Activated CD8-positive, alpha-beta memory T cell treated with anti-CD3 and anti-CD28 coated beads, Interleukin-2, amount 50 U/mL, for 24 hours (primary cell): ENCODE results near the gene BCL6.
"Not testable (repeated sequence)": the region's sequence is repeated elsewhere in the genome, so short reads cannot be mapped to it uniquely, and the experiment has no call there.

ENCODE experiments used
- DNase-seq: peaks from one replicate; pipeline ENCODE4 v3.0.0-alpha.2; 2020; ENCODE audit errors: extremely low read depth

BCL6 gene

DNA sequence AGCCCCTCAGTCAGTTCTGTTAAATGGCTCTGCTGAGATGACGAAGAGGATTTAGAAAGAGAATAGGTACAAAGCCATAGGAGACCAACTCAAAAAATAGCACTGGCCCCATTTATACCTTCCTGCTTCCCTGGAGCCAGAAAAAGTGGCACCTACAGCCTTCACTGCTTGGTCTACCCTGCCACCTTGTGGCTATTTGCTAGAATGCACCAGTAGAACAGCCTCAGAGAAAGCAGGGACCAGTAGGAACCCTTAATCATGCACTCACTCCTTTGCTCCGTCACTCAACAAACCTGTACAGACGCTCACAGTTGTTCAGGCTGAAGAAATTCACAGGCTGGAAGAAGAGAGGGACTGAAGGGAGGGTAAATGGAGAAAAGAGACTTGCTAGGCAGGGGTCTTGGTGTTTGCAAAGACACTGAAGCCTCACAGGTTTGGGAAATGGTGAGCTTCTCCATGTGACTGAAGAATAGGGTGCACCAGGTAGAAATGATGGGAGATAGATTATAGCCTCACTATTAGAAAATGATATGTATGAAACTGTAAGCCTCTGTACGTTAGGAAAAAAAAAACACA lies 30.8 kb downstream of the BCL6 start:
- DNase-seq, result no peak

DNA sequence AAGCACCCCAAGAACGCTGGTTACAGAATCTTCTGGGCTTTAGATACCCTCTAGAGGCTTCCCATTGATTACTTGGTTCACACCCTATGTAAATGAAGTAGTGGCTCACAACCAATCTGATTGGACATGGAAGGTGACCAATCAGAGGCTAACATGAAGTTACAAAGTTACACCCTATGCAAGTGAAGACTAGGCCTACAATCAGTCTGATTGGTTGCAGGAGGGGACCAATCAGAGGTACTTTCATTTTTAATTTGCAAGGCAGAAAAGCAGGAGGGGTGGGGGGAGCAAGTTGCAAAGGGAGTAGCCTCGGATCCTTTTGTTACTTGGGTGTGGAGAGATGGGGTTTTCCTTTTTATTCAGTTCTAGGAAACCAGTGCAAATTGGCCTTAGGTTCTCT lies 31.8 kb downstream of the BCL6 start:
- no peak for DNase-seq

DNA sequence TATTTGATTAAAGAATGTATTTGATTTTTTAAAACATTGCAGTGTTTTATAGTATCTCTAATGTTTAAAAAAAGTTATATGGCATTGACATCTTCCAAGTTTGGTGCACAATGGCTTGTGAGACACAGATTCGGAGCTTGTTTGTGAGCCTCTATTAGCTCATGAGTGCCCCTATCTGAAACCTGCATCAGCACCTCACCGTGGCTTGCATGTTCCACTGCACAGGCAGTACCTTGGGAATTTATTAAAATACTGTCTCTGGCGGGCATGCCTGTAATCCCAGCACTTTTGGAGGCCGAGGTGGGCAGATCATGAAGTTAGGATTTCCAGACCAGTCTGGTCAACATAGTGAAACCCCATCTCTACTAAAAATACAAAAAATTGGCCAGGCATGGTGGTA lies 36.1 kb downstream of the BCL6 start:
- DNase-seq, result no peak

DNA sequence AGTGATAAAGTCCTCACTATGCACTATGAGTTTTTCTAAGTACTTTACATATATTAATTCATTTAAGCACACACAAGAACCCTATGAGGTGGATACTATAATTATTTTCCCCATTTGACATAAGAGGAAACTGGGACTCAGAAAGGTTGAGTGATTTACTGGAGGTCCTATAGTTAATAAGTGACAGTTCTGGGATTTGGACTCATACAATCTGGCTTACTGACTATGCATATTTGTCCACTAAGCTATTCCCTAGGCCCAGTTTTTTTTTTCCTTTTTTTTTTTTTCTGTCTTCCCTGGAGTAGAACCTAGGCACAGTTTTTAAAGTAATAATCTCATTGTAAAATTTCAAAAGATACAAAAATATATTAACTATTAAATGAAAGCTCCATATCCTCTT lies 36.6 kb downstream of the BCL6 start:
- DNase-seq, result no peak

DNA sequence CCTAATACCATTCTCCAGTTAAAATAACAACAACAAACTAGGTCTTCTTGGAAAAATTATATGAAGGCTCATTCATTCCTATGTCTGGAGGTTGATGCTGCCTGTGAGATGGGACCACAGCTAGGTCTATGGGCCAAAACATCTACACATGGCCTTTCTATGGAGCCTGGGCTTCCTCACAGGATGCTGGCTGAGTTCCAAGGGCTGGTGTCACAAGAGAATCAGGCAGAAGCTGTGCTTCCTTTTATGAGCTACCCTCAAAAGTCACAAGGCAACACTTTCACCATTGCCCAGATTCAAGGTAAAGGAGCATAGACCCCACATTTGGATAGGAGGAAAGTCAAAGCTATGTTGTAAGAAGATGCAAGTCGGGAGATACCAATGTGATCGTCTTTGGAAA lies 38.3 kb downstream of the BCL6 start:
- DNase-seq, result no peak

DNA sequence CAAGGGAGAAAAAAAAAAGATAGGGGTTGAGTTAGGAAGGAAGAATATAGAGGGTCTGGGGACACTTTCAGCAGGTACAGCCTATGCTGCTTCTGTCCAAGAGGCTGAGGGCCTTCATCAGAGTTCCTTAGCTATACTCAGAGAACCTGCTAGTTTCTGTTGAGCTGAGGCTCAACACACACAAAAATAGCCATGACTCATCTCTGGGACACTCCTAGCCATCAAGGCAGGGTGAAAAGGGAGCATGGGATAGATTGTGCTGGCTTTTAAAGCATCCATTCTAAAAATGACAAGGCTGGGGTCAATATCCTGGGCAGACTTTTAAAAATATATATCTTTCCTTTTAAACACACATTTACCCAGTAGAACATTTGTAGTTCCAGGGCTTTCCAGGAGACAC lies 40.1 kb downstream of the BCL6 start:
- DNase-seq, result no peak

DNA sequence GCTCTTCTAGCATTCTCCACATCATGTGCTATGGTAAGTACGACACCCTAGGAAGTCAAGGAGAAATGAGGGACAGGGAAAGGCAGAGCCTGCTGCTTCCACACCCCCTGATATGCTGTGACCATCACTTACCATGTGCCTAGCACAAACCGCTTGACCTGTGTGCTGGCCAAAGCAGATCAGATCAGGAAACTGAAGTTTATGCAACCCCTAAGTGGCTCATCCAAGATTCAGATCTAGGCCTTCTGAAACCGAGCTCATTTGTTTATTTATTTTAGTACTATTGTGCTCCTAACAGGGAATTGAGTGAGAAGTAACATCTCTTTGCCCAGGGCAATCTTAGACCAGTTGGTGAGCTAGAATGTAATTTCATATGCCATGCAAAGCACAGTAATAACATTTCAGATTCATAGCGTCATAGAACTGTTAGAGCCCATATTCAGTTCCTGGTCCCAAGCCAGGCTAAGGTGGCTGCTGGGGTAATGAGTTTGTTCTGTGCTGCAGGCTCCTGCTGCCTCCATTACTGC lies 42.7 kb downstream of the BCL6 start, which contains the start of gene RTP2:
Gene RTP2 (minus strand): TSS at position 51 of the 527 bp plus-strand sequence. CDS start 429 bp downstream, outside the sequence.
- no peak for DNase-seq

DNA sequence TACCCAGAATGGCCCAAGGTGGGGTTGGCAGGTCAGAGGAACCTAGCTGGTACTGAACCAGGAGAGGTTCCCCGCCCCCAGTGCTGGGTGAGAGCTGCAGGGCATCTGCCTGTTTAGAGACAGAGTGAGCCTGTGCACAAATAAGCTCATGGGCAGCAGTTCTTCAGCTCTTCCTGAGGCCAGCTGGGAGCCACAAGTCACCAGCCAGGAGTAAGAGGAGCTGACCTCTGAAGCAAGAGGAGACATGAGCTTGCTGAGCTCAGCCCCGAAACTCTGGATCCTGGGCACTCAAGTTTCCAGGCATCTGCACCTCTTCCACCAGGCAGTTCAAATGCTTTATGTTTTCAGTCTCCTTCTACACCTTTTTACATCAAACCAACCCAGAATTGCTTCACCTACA lies 45.0 kb downstream of the BCL6 start:
- DNase-seq, result no peak

DNA sequence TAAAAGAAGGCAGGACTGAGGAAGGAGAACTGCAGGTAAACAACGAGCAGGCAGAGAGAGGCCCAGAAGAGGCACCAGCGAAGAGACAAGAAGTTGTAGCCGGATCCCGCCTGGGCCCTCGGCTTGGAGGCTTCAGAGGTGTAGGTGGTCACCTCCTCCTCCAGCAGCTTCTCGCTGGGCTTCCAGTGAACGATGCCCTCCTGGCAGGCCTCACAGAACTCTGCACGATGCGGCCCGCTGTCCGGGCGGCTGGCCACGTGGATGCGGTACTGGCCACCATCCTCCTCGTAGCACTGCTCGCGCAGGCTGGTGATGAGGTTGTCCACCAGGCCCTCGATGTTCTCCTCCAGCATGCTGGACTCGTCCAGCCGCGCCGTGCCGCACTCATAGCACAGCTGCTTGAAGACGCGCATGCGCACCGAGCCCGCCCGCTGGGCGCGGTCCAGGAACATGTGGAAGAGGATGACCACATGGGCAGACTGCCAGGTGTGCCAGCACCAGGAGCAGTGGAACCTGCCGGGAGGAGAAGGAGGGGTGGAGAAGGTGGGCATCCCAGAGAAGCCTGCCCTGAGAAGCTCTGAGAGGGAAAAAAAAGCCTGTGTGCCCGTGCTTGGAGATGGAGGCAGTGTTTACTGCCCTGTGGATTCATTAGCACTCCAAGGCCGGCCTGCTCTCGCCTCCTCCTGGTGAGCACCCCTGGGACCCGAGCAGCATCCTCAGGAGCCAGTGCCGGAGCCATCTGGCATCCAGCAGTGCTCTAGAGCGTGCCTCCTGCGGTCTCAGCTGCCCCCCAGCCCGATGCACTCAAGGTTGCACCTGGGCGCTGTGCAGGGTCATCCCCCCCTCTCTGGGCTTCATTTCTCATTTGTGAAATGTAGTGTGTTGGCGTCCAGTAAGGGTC lies 46.5 kb downstream of the BCL6 start:
- no peak for DNase-seq

DNA sequence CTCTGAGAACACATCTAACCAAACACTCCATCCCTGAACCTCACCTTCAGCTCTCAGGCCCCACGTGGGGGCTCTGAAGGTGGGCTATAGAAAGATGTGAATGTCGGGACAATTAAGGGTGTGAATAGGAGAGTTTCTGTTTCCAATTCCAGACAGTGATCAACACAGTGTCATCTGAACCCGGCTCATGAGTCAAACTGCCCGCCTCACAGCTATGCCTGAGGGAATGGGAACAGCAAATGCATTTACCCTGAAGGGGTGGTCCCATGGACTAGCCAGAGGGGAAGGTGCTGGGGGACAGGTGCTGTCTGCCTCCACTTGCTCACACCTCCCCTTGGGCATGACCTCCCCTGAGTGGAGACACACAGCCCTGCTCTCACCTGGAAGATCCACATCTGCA lies 49.2 kb downstream of the BCL6 start:
- DNase-seq, result no peak

DNA sequence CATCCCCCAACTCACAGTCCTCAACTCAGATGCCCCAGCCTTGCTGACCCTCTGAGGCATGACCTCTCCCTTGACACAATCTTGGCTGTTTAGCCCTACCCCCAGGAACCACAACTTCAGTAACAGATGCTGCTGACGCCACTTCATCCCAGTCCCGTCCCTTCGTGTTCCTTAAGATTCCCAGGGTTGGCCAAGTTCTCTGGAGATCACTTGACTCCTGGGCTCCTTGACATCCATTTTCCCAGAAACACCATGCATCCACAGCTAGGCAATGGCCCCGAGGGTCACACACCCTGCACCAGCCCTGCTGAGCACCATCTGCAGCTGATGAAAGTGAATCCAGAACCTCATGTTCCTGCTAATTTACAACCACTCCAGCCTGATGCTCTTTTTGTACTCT lies 49.8 kb downstream of the BCL6 start:
- DNase-seq, result no peak

DNA sequence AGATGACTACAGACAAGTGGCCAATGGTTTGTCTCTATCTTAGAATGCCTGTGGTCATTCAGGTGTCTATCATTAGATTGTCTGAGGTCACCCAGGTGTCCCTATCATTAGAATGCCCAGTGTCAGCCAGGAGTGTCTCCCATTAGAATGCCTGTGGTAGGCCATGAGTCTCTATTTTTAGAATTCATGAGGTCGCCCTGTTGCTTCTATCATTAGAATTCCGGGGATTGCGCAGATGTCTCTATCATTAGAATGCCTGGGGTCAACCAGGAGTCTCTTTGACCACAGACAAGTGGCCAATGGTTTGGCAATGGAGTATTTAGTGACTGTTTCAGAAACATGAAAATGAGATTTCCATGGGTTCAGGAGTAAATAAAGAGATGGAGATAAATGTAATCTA lies 50.5 kb downstream of the BCL6 start:
- DNase-seq, result no peak

DNA sequence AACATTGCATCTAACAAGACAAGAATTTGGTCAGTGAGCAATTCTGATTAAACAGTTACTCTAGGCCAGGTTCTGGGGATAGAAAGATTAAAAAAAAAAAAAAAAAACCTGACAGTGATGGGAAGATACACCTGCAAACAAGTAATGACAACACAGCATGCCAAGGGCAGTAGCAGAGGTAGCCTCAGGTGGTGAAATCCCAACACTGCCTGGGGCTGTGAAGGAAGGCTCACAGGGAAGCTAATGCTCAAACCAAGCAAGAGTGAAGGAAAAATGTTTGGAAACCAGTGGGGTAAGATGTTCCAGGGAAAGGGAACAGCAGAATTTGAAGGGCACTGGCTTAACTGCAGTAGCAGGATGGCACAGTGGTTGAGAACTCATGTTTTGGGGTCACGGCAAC lies 51.8 kb downstream of the BCL6 start:
- no peak for DNase-seq

DNA sequence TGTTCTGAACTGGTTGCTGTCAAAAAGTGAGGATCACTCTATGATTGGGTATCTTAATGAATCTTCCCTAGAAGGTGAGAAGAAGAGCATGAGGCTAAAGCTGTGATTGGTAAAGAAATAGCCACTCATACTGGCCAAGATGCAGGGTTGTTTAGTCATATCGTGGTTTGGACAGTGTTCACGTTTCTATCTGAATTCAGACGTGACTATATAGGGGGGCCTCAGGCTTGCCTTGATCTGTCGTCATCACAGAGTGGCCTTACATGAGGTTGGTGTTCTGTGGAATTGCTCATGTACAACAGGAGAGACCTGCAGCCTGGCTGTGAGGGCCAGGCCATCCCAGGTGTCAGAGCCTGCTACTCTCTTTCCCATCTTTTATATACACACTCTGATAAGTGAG lies 55.3 kb downstream of the BCL6 start:
- no peak for DNase-seq

DNA sequence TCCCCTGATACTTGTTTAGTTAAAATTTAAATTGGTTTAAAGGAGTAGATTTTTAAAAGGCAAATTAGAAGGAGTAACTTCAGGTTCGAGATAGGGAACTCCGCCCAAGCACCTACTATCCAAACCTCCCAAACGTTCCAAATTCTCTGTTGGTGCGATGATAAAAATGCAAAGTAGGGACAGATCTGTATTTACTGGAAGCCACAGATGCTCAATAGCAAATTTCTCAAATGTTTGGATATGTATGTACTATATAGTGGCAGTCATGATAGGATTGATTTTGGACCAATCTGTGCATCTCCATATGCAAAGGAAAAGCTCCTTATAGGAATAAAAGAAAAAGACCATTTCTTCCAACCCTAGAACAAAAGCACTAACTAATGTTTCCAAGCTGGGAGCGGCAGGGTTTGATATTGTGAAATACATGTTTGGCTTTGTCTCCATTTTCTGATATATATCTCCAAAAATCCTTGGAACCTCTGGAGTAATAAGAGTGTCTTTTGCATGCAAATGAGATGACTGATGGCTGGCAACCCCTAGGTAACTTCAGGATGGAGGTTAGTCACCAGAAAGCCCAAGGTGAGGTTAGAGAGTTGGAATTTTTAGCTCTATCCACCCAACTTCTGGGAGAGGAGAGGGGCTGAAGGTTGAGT lies 58.5 kb downstream of the BCL6 start:
- no peak for DNase-seq

DNA sequence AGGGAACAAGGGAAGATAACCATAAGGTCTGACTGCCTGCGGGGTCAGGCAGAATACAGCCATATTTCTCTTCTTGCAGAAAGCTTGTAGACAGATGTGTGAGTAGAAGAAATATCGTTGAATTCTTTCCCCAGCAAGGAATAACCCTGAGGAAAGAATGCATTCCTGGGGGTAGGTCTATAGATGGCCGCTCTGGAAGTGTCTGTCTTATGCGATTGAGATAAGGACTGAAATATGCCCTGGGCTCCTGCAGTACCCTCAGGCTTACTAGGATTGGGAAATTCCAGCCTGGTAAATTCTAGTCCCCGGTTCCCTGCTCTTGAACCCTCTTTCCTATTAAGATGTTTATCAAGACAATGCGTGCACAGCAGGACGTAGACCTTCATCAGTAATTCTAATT lies 59.3 kb downstream of the BCL6 start:
- no peak for DNase-seq

DNA sequence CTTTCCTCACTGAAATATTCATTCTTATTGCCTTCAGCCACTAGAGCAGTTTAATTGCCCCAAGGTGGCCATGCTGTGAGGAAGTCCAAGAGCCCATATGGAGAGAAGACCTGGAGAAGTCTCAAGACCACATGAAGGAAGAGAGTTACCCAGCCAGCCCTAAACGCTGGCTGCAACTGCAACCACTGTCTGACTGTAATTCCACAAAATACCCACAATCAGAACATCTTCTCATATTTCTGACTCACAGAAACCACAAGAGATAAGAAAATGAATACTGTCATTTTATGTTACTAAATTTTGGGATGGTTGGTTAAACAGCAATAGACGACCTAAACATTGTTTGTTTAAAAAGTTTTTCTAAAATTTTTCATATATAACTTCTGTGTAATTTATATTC lies 60.4 kb downstream of the BCL6 start:
- DNase-seq, result no peak

DNA sequence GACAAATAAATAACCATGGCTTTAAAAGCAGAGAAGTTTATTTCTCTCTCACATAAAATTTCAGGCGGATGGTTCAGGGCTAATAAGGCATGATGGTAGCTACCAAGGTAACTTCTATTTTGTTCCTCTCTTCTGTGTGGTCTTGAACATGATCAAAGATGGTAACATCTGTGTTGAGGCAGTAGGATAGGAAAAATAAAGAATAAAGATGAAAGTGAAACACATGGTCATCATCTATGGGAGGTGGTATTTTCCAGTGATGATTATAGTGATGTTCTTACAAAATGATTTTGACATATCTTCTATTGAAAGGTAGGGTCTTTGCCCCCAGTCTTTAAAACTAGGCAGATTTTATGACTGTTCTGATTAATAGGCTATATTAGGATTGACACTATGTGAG lies 60.8 kb downstream of the BCL6 start:
- no peak for DNase-seq

DNA sequence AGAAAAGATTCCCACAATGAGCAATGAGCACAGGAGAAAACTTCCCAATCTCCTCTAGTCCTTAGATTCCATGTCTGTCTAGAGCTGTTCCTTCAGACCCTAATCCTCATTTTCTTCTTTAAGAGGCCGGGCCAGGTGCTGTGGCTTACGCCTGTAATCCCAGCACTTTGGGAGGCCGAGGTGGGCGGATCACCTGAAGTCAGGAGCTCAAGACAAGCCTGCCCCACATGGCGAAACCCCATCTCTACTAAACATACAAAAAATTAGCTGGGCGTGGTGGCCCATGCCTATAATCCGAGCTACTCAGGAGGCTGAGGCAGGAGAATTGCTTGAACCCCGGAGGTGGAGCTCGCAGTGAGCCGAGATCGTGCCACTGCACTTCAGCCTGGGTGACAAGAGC lies 63.5 kb downstream of the BCL6 start:
- not testable (repeated sequence) for DNase-seq

DNA sequence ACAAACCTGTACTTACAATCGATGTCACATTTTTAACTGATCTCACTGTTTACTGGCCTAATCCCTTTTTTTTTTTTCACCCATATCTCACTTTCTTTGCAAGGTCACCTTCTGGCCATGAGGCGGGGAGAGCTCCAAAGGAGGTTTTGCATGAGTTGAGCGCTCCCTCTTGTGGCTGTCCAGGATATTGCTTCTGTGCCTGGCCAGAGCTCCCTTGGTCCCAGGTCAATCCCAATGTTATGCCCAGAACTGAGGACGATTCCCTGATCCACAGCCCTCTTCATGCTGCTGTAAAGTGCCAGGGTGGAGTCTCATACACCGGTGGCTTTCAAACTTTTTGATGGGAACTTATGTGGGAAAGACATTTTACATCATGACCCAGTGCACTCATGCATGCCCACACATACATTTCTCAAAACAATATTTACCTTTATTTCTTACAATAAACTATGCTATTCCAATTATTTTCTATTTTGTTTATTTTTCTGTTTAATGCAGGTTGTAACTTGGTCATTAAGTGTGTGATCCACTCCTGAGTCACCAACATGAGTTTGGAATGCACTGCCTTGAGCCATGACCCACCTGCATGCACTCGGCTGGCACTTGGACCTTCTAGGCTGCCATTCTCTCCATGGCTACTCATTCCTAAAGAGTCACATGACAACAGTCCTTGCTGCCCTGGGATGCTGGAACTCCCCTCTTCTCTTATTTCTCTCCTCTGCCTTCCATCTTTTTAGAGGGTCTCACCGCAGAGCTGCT lies 65.5 kb downstream of the BCL6 start:
- peak; percentile 43 for DNase-seq

DNA sequence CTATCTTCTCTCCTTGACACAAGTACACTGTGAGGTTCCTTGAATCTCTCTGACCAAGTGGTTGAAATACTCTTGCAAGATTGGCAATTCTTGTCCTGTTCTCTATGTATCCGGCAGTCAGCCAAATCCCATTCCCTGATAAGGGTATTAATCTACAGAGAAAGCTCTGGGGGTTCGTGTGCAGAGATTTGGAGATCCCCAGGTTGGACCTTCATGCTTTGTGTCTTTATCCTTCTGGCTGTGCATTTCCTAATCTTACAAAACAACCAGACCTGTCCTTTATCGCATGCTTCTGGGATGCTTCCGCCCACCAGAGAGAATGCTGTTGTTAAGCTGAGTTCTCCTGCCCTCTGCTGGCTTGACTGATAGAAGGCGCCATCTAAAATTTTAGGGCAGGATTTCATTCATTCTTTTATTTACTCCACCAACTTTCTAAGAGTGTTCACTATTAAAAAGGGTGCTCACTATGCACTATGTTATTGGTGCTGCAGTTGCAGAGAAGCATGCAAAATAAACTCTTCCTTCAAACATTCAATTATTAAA lies 66.5 kb downstream of the BCL6 start:
- no peak for DNase-seq

DNA sequence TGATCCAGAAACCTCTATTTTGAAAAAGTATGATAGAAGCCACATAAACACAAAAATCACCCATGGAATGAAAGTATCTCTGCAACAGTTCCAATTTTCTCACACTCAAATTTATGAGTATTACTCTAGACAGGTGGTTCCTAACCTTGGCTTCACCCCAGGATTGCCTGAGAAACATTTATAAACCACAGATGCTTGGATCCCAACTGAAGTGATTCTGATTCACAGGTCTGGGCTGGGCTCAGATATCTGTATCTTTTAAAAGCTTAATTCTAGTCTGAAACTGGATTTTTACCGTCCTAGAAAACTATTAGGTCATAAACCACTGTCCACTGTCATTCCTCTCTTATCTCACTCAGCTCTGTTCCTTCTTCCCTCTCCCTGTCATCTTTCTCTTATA lies 67.7 kb downstream of the BCL6 start:
- DNase-seq, result no peak
